ENCODE measurements around the gene FKBP7. TPM values are rescaled to one million over a fixed set of nuclear protein-coding genes. Genes with fewer than 3 reads are reported as not detected.

The FKBP7 gene
- total and polyA plus RNA-seq, 2 of the 13 experiments (the other 11 are each of a cell fraction or from before 2014, with no cell fraction given): 12.4 to 14.8 TPM

- TF ChIP-seq ZNF318 (CRISPR knock-in tag; IDR thresholded peaks at IDR 0.05) (no peak), SRY (CRISPR knock-in tag; IDR thresholded peaks at IDR 0.05) (no peak), ZIK1 (CRISPR knock-in tag; IDR thresholded peaks at IDR 0.05; ENCODE audit: borderline replicate concordance, low read depth) (no peak), HNF1B (CRISPR knock-in tag; IDR thresholded peaks at IDR 0.05) (peak; percentile 82; the same call in 1 of the 2 replicates), ZMYM2 (CRISPR knock-in tag; IDR thresholded peaks at IDR 0.05) (no peak), ZNF441 (CRISPR knock-in tag; IDR thresholded peaks at IDR 0.05; ENCODE audit: borderline replicate concordance) (no peak), ZNF878 (CRISPR knock-in tag; IDR thresholded peaks at IDR 0.05) (no peak), ZNF232 (CRISPR knock-in tag; IDR thresholded peaks at IDR 0.05; ENCODE audit: borderline replicate concordance) (no peak), JDP2 (CRISPR knock-in tag; IDR thresholded peaks at IDR 0.05; ENCODE audit: borderline replicate concordance) (no peak), ZNF850 (CRISPR knock-in tag; conservative IDR thresholded peaks at IDR 0.05) (no peak), ZNF605 (CRISPR knock-in tag; IDR thresholded peaks at IDR 0.05) (0 out of 2 replicates have a peak, but pooled peaks have one; percentile 30), ZNF292 (CRISPR knock-in tag; IDR thresholded peaks at IDR 0.05; ENCODE audit: borderline replicate concordance, low read depth) (no peak), KLF15 (CRISPR knock-in tag; IDR thresholded peaks at IDR 0.05; ENCODE audit: borderline replicate concordance) (no peak), IRX3 (CRISPR knock-in tag; IDR thresholded peaks at IDR 0.05; ENCODE audit: borderline replicate concordance, low read depth) (peak; percentile 43; the same call in 1 of the 2 replicates), KDM3A (CRISPR knock-in tag; IDR thresholded peaks at IDR 0.05; ENCODE audit: low read depth) (no peak), IRF2 (CRISPR knock-in tag; IDR thresholded peaks at IDR 0.05) (no peak), NAIF1 (CRISPR knock-in tag; IDR thresholded peaks at IDR 0.05; ENCODE audit: borderline replicate concordance) (0 out of 2 replicates have a peak, but pooled peaks have one; percentile 50), SKI (IDR thresholded peaks at IDR 0.05; ENCODE audit: partially characterized antibody) (no peak), ZFP36L2 (CRISPR knock-in tag; IDR thresholded peaks at IDR 0.05) (no peak), ZNF777 (CRISPR knock-in tag; IDR thresholded peaks at IDR 0.05) (no peak), GTF3A (CRISPR knock-in tag; conservative IDR thresholded peaks at IDR 0.05) (no peak)
Measured at GRCh38 chr2:178449700-178450523, 28.5 kb downstream of the FKBP7 start (continued).
